HG02885 (cell line): Measurements from ENCODE around the gene PPCDC.
"Not testable (repeated sequence)": the region's sequence is repeated elsewhere in the genome, so short reads cannot be mapped to it uniquely, and the experiment has no call there.

ENCODE experiments used
- ATAC-seq: cut with Tn5 transposase; IDR thresholded peaks from one replicate; pipeline ENCODE4 v1.9.1; 2021; ENCODE audit warnings: mild to moderate bottlenecking; ENCODE audit not compliant: unreplicated experiment, poor library complexity

PPCDC gene

DNA sequence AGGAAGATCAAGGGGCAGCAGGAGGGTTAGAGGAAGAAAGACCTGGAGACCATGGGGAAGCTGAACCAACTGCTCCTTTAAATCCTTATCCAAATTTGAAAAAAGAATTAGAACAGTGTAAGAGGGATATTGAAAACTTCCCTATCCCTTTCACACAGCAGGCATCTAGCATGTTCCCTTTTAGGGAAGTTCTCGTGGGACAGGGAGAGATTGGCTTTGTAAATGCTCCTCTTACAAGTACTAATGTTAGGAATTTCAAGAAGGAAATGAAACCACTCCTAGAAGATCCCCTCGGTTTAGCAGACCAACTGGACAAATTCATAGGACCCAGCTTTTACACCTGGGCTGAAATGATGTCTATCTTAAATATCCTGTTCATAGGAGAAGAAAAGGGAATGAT, 41.5 kb downstream of the PPCDC start:
- ATAC-seq, result no peak

DNA sequence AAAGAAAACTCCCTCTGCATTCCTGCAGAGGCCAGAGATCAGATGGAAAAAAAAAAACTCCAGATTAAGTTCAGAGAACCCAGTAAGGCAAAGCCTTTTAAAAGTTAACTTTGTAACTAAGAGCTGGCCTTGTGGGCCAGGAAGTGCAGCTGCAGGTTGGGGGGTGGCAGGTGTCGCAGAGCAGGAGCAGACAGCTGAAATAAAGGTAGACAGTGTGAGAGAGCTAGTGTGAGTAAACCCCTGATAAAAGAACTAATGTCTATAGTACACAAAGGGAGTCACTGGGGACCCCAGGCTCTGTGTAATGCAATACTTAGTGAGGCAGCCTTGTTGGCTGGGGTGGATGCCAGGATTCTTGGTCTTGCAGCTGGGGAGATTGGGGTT, 42.1 kb downstream of the PPCDC start:
- ATAC-seq, result no peak

GRCh38 chr15:75065851-75066509, 42.6 kb downstream of the PPCDC start:
- ATAC-seq, result no peak

DNA sequence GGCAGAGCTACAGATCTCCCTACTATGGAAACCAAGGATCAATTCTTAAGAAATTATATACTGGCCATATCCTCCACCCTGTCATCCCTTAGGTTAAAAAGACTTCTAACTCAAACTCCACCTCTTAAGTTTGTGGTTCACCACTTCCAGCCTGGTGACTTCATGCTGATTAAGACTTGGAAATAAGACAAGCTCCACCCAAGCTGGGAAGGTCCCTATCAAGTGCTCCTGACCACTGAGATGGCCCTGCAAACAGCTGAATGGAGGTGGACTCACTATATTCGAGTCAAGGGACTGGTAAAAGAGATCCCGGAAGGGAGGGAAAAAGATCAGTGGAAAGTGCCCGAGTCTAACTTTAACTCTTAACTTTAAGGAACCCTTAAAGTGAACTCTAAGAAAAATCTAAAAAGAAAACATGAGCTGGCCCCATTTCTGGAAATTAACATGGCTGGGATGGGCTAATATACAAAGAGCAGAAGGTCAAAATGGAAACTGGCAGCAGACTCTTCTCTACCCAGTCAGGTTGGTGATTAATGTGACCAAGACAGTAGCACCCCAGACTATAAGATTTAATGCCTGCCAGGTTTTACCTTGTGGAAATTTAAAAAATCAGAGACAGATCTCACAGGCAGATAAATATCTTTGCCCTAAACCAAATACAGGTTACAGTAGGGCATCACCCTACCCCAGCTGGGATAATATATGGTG, 43.9 kb downstream of the PPCDC start:
- ATAC-seq, result no peak

DNA sequence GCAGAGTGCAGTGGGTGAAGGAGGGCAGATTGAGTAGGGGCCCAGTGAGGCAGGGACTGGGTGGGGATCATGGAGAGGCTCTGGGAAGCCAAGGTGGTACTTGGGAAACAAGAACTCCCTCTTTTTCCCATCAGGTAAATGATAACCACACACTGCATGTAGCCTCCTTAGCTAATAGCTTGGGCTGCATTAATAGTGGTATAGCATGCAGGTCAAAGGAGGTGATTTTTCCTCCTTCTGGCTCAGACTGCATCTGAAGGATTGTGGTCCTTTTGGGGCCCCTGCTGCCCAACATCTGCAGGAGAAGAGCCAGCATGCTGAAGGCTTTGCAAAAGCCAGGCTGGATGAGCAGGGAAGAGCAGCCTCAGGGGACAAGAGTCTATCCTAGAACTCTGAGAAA, 45.4 kb downstream of the PPCDC start:
- no peak for ATAC-seq

DNA sequence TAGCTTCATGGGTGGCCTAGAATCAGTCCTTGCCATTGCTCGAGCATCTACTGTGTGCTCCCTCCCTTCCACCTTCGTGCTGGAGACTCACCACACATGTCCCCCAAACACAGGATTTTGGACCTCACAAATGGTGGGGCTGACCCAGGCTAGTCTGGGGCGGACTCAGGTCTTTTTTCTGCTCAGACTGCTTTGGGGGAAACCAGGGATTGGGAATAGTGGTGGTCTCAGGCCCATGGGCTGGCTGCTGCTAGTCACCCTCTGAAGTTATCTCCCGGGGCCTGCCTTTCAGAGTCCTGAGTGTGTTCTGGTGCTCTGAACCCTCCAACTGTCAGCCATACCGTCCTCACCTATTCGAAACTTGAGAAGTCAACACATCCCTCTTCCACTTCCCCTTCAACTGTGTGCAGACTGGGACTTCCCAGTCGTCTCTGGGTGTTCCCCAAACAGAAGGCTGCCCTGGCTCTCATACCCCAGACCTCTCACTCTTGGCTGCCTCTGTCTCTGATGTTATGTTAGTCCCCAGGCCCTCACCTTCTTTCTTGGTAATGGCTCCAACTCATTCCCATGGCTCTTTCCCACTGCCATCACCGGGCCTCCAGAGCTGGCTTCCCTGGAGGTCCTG, 46.0 kb downstream of the PPCDC start:
- ATAC-seq, result peak; percentile 85

- ATAC-seq, result no peak
Measured at GRCh38 chr15:75070674-75071073, 47.3 kb downstream of the PPCDC start.

DNA sequence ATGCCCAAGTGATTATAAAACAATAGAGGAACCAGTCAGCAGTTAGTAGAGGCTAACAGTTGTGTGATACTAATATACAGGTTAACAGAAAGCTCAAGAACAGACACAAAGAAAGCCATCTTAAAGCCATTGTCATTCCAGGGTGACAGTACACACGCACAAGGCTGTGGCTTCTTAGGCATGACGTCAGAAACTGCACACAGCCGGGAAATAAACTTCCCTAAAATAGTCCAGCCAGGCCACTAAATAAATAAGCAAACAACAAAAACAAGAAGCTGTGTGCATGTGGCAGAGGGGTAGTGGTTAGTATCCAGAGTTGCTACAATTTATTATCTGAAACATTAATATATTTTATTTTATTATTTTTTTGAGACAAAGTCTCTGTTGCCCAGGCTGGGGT, 49.8 kb downstream of the PPCDC start:
- ATAC-seq, result no peak

- ATAC-seq, result no peak
Measured at GRCh38 chr15:75076277-75076676, 52.9 kb downstream of the PPCDC start.

DNA sequence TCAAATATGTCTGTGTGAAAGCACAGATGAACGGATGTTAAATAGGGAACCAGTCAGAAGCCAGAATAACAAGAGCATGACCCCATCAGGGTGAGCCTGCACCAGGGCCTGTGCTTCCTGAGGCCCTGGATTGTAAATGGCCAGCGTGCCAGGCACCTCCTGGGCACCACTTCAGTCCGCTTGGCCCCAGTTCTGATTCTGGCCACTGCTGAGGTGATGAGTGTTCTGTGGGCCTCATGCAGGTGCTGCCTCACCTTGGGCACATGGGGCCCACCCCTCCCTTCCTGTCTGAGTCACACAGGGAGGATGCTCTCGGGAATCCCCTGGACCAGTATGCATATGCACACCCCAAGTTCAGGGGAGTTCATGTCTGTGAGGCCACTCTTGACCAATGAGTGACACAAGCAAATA, 54.2 kb downstream of the PPCDC start:
- not testable (repeated sequence) for ATAC-seq

GRCh38 chr15:75081150-75081549, 57.8 kb downstream of the PPCDC start:
- no peak for ATAC-seq

DNA sequence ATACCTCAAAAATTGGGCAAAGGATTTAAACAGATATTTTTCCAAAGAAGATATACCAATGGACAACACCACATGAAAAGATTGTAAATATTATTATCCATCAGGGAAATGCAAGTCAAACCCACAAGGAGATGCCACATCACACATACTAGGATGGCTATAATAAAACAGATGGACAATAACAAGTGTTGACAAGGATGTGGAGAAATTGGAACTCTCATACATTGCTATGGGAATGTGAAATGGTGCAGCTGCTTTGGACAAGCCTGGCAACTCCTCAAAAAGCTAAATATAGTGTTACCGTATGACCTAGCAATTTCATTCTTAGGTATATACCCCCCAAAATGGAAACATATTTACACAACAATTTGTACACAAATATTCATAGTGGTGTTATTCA, 59.3 kb downstream of the PPCDC start:
- no peak for ATAC-seq

DNA sequence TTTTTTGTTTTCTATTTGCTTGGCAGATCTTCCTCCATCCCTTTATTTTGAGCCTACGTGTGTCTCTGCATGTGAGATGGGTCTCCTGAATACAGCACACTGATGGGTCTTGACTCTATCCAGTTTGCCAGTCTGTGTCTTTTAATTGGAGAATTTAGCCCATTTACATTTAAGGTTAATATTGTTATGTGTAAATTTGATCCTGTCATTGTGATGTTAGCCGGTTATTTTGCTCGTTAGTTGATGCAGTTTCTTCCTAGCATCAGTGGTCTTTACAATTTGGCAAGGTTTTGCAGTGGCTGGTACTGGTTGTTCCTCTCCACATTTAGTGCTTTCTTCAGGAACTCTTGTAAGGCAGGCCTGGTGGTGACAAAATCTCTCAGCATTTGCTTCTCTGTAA, 62.3 kb downstream of the PPCDC start:
- ATAC-seq, result not testable (repeated sequence)

DNA sequence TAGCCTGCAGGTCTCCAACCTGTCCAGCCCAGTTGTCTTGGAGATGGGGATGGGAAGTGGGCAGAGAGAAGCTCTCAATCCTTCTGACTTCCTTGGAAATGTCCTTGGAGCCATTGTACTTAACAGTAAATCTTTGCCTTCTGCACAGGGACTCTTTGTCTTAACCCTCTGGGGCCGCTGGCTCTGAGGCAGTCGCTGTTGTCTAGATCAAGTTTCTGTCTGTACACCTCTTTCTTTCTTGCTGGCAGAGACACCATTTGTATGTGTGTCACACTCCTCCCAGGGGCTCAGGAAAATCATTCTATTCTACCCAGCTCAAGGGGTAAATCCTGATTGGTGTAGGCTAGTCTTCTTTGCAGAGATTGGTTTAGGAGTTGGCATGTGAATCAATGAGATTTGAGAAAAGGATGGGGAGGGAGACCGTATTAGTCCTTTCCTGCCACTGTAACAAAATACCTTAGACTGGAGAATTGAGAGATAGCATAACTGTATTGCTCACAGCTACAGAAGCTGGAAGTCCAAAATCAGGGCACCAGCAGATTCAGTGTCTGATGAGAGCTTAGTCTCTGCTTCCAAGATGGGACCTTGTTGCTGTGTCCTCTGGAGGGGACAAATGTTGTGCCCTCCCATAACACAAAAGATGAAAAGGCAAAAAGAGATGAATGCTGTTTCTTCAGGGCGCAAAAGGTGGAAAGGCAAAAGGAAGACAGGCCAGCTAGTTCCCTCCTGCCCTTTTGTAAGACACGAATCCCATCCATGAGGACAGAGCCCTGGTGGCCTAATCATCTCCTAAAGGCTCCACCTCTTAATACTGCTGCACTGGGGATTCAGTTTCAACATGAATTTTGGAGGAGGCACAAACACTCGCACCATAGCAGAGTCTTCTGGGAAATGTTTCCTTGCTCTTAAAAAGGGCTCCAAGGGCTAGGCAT, 66.3 kb downstream of the PPCDC start:
- no peak for ATAC-seq

- no peak for ATAC-seq
Measured at GRCh38 chr15:75090388-75090734, 67.0 kb downstream of the PPCDC start.

- no peak for ATAC-seq
Measured at GRCh38 chr15:75091814-75092213, 68.4 kb downstream of the PPCDC start.

- ATAC-seq, result peak; percentile 32
Measured at GRCh38 chr15:75094961-75095478, 71.6 kb downstream of the PPCDC start.

- ATAC-seq, result peak; percentile 35
Measured at GRCh38 chr15:75095594-75095993, 72.2 kb downstream of the PPCDC start.

GRCh38 chr15:75097939-75098338, 74.5 kb downstream of the PPCDC start:
- ATAC-seq, result no peak

GRCh38 chr15:75098404-75098803, 75.0 kb downstream of the PPCDC start:
- no peak for ATAC-seq
